Upper lobe of right lung (tissue), 1 donor: ENCODE data around the gene SULT1B1. TPM values are rescaled to one million over a fixed set of nuclear protein-coding genes. Genes with fewer than 3 reads are reported as not detected.

Source experiments
- ATAC-seq: fragments of 200-7000 bp; cut with Tn5 transposase; one replicate; pipeline ENCODE4 v1.9.1; 2020; ENCODE audit warnings: mild to moderate bottlenecking, moderate library complexity
- DNase-seq: peaks from one replicate; pipeline ENCODE4 v3.0.0-alpha.2; 2020
- H3K27ac ChIP-seq: fragments of 200-600 bp; one replicate; pipeline ENCODE4 v1.8.0; 2022
- H3K27me3 ChIP-seq: fragments of 200-600 bp; one replicate; pipeline ENCODE4 v1.8.0; 2022; ENCODE audit warnings: mild to moderate bottlenecking
- H3K36me3 ChIP-seq: fragments of 200-600 bp; one replicate; pipeline ENCODE4 v1.8.0; 2022
- H3K4me1 ChIP-seq: fragments of 200-600 bp; one replicate; pipeline ENCODE4 v1.8.0; 2022
- H3K4me3 ChIP-seq: fragments of 200-600 bp; one replicate; pipeline ENCODE4 v1.8.0; 2022; ENCODE audit warnings: mild to moderate bottlenecking
- H3K9me3 ChIP-seq: fragments of 200-600 bp; one replicate; pipeline ENCODE4 v1.8.0; 2022
- CTCF ChIP-seq: fragments of 200-600 bp; IDR thresholded peaks from one replicate; pipeline ENCODE4 v1.8.0; 2022; ENCODE audit warnings: antibody characterized with exemption
- intact Hi-C: fragments of 100-400 bp; cut with DNase I; formaldehyde crosslinking; loops from one replicate; pipeline ENCODE4 v1.11.0; 2022
- long read RNA-seq: library from polyadenylated mRNA; unstranded; transcript quantifications from one replicate; pipeline ENCODE4 v2.0.0, GENCODE V29; 2021
- total RNA-seq: library from RNA; stranded (reverse); fragmentation: NEBNext Ultra II Directional; extraction: Animal tissue kit (Norgen Biotek cat#: 25700); gene quantifications from one replicate; pipeline ENCODE4 v1.2.1, GENCODE V29; 2021
- donor health status: DM: no; HTN: yes; CAD: no; lungs with severe emphysema.

Gene SULT1B1
- total RNA-seq = 9.2 TPM
- long read RNA-seq, partial matches to known transcripts = 0 of 3 reads
- long read RNA-seq, other reads (novel, unspliced or antisense) = 3 of 3 reads

- Histone ChIP-seq H3K4me1 (no peaks in the 10 kb centered on the region), H3K36me3 (no peaks in the 10 kb centered on the region), H3K27ac (peak within 1 kb of the TSS; percentile 37), H3K9me3 (no peaks in the 10 kb centered on the region), H3K27me3 (no peaks in the 10 kb centered on the region), H3K4me3 (peak within 1 kb of the TSS; percentile 12)
- DNase-seq = no peak
- no peak for TF ChIP-seq CTCF
- intact Hi-C loops = no loop called here
- peak; percentile 95 for ATAC-seq
These were observed at the start of gene SULT1B1 for GRCh38 chr4:69760455-69760854. TSS of gene SULT1B1 (minus strand) at chr4:69760620. CDS start at chr4:69755217, 5,403 bp downstream.

GRCh38 chr4:69800599-69800998, 40.2 kb upstream of the SULT1B1 start:
- no peaks in the 10 kb centered on the region for H3K9me3 ChIP-seq
- H3K4me3 ChIP-seq = no peak overlapping the region

GRCh38 chr4:69799337-69799736, 38.9 kb upstream of the SULT1B1 start:
- H3K4me1 ChIP-seq = no peaks in the 10 kb centered on the region
- ATAC-seq (no peak), DNase-seq (no peak)
- no peak for TF ChIP-seq CTCF
- no peaks in the 10 kb centered on the region for H3K36me3 ChIP-seq
- intact Hi-C loops = no loop called here
- no peaks in the 10 kb centered on the region for H3K9me3 ChIP-seq
- H3K27ac ChIP-seq = no peak overlapping the region
- H3K4me3 ChIP-seq = no peak overlapping the region
- no peaks in the 10 kb centered on the region for H3K27me3 ChIP-seq

More at GRCh38 chr4:69800599-69800998, 40.2 kb upstream of the SULT1B1 start:
- intact Hi-C loops = no loop called here
- ATAC-seq (no peak), DNase-seq (no peak)
- H3K27me3 ChIP-seq = no peaks in the 10 kb centered on the region
- H3K36me3 ChIP-seq = no peaks in the 10 kb centered on the region
- no peak for TF ChIP-seq CTCF
- H3K4me1 ChIP-seq = no peaks in the 10 kb centered on the region
- H3K27ac ChIP-seq = no peak overlapping the region

GRCh38 chr4:69793732-69794131, 33.3 kb upstream of the SULT1B1 start:
- Histone ChIP-seq H3K9me3 (no peaks in the 10 kb centered on the region), H3K27me3 (no peaks in the 10 kb centered on the region), H3K36me3 (no peaks in the 10 kb centered on the region), H3K4me3 (no peak overlapping the region), H3K27ac (no peak overlapping the region), H3K4me1 (no peaks in the 10 kb centered on the region)
- DNase-seq = no peak
- no peak for TF ChIP-seq CTCF
- no peak for ATAC-seq
- intact Hi-C loops = no loop called here

- no peak for TF ChIP-seq CTCF
- intact Hi-C loops = no loop called here
- Histone ChIP-seq H3K4me3 (no peak overlapping the region), H3K9me3 (no peaks in the 10 kb centered on the region), H3K36me3 (no peaks in the 10 kb centered on the region), H3K4me1 (no peaks in the 10 kb centered on the region), H3K27me3 (no peaks in the 10 kb centered on the region), H3K27ac (no peak overlapping the region)
- no peak for ATAC-seq
- DNase-seq = no peak
These were observed 27.5 kb upstream of the SULT1B1 start for GRCh38 chr4:69787879-69788278.

GRCh38 chr4:69786547-69786946, 26.1 kb upstream of the SULT1B1 start:
- Histone ChIP-seq H3K9me3 (no peaks in the 10 kb centered on the region), H3K27ac (no peak overlapping the region), H3K4me3 (no peak overlapping the region), H3K27me3 (no peaks in the 10 kb centered on the region), H3K4me1 (no peaks in the 10 kb centered on the region), H3K36me3 (no peaks in the 10 kb centered on the region)
- ATAC-seq (no peak), DNase-seq (no peak)
- TF ChIP-seq CTCF = no peak
- intact Hi-C loops = no loop called here
